GM23338 (cell line): ENCODE measurements around the gene SULT6B1. TPM values are rescaled to one million over a fixed set of nuclear protein-coding genes. Genes with fewer than 3 reads are reported as not detected.

Experiments
- ATAC-seq: fragments of 200-7000 bp; cut with Tn5 transposase; 3 replicates; pipeline ENCODE4 v1.9.1; 2020
- DNase-seq: peaks from one replicate; pipeline ENCODE4 v3.0.0-alpha.2; 2015; ENCODE audit warnings: low spot score
- H2AFZ ChIP-seq: fragments of 200-600 bp; sonication (generic); 2 replicates; pipeline ENCODE4 v1.8.0; 2016; ENCODE audit warnings: antibody characterized with exemption, mild to moderate bottlenecking, moderate library complexity
- H3F3A ChIP-seq: fragments of 200-600 bp; sonication (generic); replicated peaks from 2 replicates; pipeline ENCODE4 v1.8.0; 2017; ENCODE audit warnings: antibody characterized with exemption, mixed run types, low read depth
- H3K27ac ChIP-seq: fragments of 200-600 bp; sonication (generic); 2 replicates; pipeline ENCODE4 v1.6.1; 2016; ENCODE audit warnings: low read depth
- H3K27me3 ChIP-seq: fragments of 200-600 bp; sonication (generic); 2 replicates; pipeline ENCODE4 v1.8.0; 2016; ENCODE audit warnings: mild to moderate bottlenecking, mixed run types, moderate library complexity; ENCODE audit not compliant: insufficient read depth
- H3K36me3 ChIP-seq: fragments of 200-600 bp; sonication (generic); 2 replicates; pipeline ENCODE4 v1.8.0; 2016; ENCODE audit warnings: mild to moderate bottlenecking; ENCODE audit not compliant: insufficient read depth
- H3K4me1 ChIP-seq: fragments of 200-600 bp; sonication (generic); 2 replicates; pipeline ENCODE4 v1.8.0; 2016; ENCODE audit warnings: mild to moderate bottlenecking, moderate library complexity; ENCODE audit not compliant: insufficient read depth
- H3K4me2 ChIP-seq: fragments of 200-600 bp; sonication (generic); 2 replicates; pipeline ENCODE4 v1.7.1; 2017; ENCODE audit warnings: mixed run types
- H3K4me3 ChIP-seq: fragments of 200-600 bp; sonication (generic); 2 replicates; pipeline ENCODE4 v1.6.1; 2016; ENCODE audit warnings: mixed run types
- H3K79me2 ChIP-seq: fragments of 200-600 bp; sonication (generic); replicated peaks from 2 replicates; pipeline ENCODE4 v1.8.0; 2017; ENCODE audit warnings: mild to moderate bottlenecking; ENCODE audit not compliant: insufficient read depth
- H3K9me2 ChIP-seq: fragments of 200-600 bp; sonication (generic); 2 replicates; pipeline ENCODE4 v1.8.0; 2017; ENCODE audit not compliant: insufficient read depth
- H4K20me1 ChIP-seq: fragments of 200-600 bp; sonication (generic); replicated peaks from 2 replicates; pipeline ENCODE4 v1.8.0; 2017; ENCODE audit warnings: mild to moderate bottlenecking; ENCODE audit not compliant: insufficient read depth
- H3K27ac Mint-ChIP-seq: 2 replicates; pipeline ENCODE4 v1.8.0; 2020; ENCODE audit warnings: inconsistent platforms, mild to moderate bottlenecking, moderate library complexity, mixed read lengths
- H3K27me3 Mint-ChIP-seq: 3 replicates; pipeline ENCODE4 v1.8.0; 2022; ENCODE audit warnings: low read depth, mild to moderate bottlenecking, moderate library complexity, mixed read lengths, inconsistent platforms; ENCODE audit not compliant: insufficient read depth, poor library complexity
- H3K36me3 Mint-ChIP-seq: 3 replicates; pipeline ENCODE4 v1.8.0; 2021; ENCODE audit warnings: low read depth, mild to moderate bottlenecking, inconsistent platforms, moderate library complexity, mixed read lengths
- H3K4me1 Mint-ChIP-seq: 3 replicates; pipeline ENCODE4 v1.8.0; 2020; ENCODE audit warnings: mild to moderate bottlenecking, inconsistent platforms, mixed read lengths
- H3K4me3 Mint-ChIP-seq: 3 replicates; pipeline ENCODE4 v1.8.0; 2021; ENCODE audit warnings: moderate library complexity, mild to moderate bottlenecking, inconsistent platforms, mixed read lengths
- H3K9me3 Mint-ChIP-seq: 3 replicates; pipeline ENCODE4 v1.8.0; 2020; ENCODE audit warnings: moderate library complexity, mild to moderate bottlenecking, inconsistent platforms, mixed read lengths
- CREB1 ChIP-seq: fragments of 250-450 bp; sonication (Bioruptor Pico); IDR thresholded peaks from 2 replicates; pipeline ENCODE4 v1.5.0; 2020; ENCODE audit warnings: low read depth, mild to moderate bottlenecking, moderate library complexity
- EZH2 ChIP-seq: fragments of 200-600 bp; sonication (generic); IDR thresholded peaks from one replicate; pipeline ENCODE4 v1.8.0; 2017; ENCODE audit warnings: antibody characterized with exemption, mild to moderate bottlenecking, low read depth; ENCODE audit not compliant: unreplicated experiment
- EZH2phosphoT487 ChIP-seq: fragments of 200-600 bp; sonication (generic); IDR thresholded peaks from one replicate; pipeline ENCODE4 v1.8.1; 2018; ENCODE audit warnings: antibody characterized with exemption; ENCODE audit not compliant: unreplicated experiment
- JUNB ChIP-seq: IDR thresholded peaks from one replicate; pipeline ENCODE4 v1.6.1; 2016; ENCODE audit warnings: antibody characterized with exemption; ENCODE audit not compliant: unreplicated experiment
- NANOG ChIP-seq: IDR thresholded peaks from 2 replicates; pipeline ENCODE4 v1.6.1; 2016; ENCODE audit warnings: antibody characterized with exemption, borderline replicate concordance
- POLR2AphosphoS5 ChIP-seq: IDR thresholded peaks from 2 replicates; pipeline ENCODE4 v1.6.1; 2016; ENCODE audit warnings: antibody characterized with exemption, low read depth
- STAT1 ChIP-seq: IDR thresholded peaks from one replicate; pipeline ENCODE4 v1.6.1; 2016; ENCODE audit warnings: antibody characterized with exemption; ENCODE audit not compliant: unreplicated experiment
- ZNF114 ChIP-seq: fragments of 250-450 bp; sonication (Bioruptor Pico); IDR thresholded peaks from 2 replicates; pipeline ENCODE4 v1.5.0; 2020; ENCODE audit warnings: mild to moderate bottlenecking, moderate library complexity
- ZNF331 ChIP-seq: fragments of 250-450 bp; sonication (Bioruptor Pico); IDR thresholded peaks from 2 replicates; pipeline ENCODE4 v1.5.0; 2020; ENCODE audit warnings: low read depth, mild to moderate bottlenecking, moderate library complexity
- polyA plus RNA-seq: library from polyadenylated mRNA; unstranded; fragments of >200 nt; fragmentation: Nextera tagmentation; extraction: Ambion mirVana; gene quantifications from 2 replicates; pipeline ENCODE4 v1.2.1, GENCODE V29; 2016
- total RNA-seq: library from RNA; depleted of rRNA; stranded (reverse); fragments of >200 nt; shearing (Covaris generic); gene quantifications from 2 replicates; pipeline ENCODE4 v1.2.3, GENCODE V29; 2014
- TF ChIP-seq, protein P1 (sequence below): IDR thresholded peaks from one replicate; pipeline ENCODE4 v1.6.1; 2018; ENCODE audit warnings: antibody characterized with exemption; ENCODE audit not compliant: unreplicated experiment
- TF ChIP-seq, protein P2 (sequence below): IDR thresholded peaks from 2 replicates; pipeline ENCODE4 v1.6.1; 2016; ENCODE audit warnings: antibody characterized with exemption
- TF ChIP-seq, protein P3 (sequence below): fragments of 250-450 bp; sonication (Bioruptor Pico); IDR thresholded peaks from 2 replicates; pipeline ENCODE4 v1.5.0; 2020; ENCODE audit warnings: mild to moderate bottlenecking, moderate library complexity
- TF ChIP-seq, protein P4 (sequence below), 2 experiments: fragments of 200-600 bp in 1 of 2; sonication (generic) in 1 of 2; conservative IDR thresholded peaks; 2 replicates each; pipeline versions ENCODE4 v1.5.1 to v1.6.1; 2016 to 2017; ENCODE audit warnings: antibody characterized with exemption in 2 of 2, low read depth in 2 of 2, mild to moderate bottlenecking in 2 of 2, moderate library complexity in 1 of 2

SULT6B1 gene
- total and polyA plus RNA-seq, 2 experiments from 2014 or later = not detected

DNA sequence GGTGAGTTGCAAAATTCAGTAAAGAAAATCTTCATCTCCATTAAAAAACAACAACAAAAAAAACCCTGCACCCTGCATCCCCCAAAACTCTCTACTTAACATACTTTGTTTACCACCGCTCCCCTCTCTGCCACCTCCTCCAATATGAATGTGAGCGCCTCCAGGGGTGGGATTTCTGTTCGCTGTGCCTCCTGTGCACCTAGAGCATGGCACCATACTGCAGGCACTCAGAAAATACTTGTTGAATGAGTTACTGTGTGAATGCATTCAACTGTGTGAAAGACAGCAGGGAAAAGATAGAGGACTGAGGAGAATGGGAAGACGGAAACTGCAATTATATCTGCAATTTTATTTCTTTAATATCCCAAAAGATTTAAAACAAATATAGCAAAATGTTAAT, 38.4 kb upstream of the SULT6B1 start:
- no peak overlapping the region for H2AFZ ChIP-seq
- DNase-seq (peak; percentile 36), ATAC-seq (peak; percentile 27)
- TF ChIP-seq, protein P1, sequence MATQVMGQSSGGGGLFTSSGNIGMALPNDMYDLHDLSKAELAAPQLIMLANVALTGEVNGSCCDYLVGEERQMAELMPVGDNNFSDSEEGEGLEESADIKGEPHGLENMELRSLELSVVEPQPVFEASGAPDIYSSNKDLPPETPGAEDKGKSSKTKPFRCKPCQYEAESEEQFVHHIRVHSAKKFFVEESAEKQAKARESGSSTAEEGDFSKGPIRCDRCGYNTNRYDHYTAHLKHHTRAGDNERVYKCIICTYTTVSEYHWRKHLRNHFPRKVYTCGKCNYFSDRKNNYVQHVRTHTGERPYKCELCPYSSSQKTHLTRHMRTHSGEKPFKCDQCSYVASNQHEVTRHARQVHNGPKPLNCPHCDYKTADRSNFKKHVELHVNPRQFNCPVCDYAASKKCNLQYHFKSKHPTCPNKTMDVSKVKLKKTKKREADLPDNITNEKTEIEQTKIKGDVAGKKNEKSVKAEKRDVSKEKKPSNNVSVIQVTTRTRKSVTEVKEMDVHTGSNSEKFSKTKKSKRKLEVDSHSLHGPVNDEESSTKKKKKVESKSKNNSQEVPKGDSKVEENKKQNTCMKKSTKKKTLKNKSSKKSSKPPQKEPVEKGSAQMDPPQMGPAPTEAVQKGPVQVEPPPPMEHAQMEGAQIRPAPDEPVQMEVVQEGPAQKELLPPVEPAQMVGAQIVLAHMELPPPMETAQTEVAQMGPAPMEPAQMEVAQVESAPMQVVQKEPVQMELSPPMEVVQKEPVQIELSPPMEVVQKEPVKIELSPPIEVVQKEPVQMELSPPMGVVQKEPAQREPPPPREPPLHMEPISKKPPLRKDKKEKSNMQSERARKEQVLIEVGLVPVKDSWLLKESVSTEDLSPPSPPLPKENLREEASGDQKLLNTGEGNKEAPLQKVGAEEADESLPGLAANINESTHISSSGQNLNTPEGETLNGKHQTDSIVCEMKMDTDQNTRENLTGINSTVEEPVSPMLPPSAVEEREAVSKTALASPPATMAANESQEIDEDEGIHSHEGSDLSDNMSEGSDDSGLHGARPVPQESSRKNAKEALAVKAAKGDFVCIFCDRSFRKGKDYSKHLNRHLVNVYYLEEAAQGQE = no peak
- TF ChIP-seq CREB1 (CRISPR knock-in tag) (no peak), EZH2 (no peak), STAT1 (no peak), ZNF331 (CRISPR knock-in tag) (no peak), EZH2phosphoT487 (no peak), POLR2AphosphoS5 (no peak), JUNB (no peak), ZNF114 (CRISPR knock-in tag) (no peak), NANOG (no peak)
- TF ChIP-seq, protein P2, sequence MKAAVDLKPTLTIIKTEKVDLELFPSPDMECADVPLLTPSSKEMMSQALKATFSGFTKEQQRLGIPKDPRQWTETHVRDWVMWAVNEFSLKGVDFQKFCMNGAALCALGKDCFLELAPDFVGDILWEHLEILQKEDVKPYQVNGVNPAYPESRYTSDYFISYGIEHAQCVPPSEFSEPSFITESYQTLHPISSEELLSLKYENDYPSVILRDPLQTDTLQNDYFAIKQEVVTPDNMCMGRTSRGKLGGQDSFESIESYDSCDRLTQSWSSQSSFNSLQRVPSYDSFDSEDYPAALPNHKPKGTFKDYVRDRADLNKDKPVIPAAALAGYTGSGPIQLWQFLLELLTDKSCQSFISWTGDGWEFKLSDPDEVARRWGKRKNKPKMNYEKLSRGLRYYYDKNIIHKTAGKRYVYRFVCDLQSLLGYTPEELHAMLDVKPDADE = no peak
- TF ChIP-seq, protein P3, sequence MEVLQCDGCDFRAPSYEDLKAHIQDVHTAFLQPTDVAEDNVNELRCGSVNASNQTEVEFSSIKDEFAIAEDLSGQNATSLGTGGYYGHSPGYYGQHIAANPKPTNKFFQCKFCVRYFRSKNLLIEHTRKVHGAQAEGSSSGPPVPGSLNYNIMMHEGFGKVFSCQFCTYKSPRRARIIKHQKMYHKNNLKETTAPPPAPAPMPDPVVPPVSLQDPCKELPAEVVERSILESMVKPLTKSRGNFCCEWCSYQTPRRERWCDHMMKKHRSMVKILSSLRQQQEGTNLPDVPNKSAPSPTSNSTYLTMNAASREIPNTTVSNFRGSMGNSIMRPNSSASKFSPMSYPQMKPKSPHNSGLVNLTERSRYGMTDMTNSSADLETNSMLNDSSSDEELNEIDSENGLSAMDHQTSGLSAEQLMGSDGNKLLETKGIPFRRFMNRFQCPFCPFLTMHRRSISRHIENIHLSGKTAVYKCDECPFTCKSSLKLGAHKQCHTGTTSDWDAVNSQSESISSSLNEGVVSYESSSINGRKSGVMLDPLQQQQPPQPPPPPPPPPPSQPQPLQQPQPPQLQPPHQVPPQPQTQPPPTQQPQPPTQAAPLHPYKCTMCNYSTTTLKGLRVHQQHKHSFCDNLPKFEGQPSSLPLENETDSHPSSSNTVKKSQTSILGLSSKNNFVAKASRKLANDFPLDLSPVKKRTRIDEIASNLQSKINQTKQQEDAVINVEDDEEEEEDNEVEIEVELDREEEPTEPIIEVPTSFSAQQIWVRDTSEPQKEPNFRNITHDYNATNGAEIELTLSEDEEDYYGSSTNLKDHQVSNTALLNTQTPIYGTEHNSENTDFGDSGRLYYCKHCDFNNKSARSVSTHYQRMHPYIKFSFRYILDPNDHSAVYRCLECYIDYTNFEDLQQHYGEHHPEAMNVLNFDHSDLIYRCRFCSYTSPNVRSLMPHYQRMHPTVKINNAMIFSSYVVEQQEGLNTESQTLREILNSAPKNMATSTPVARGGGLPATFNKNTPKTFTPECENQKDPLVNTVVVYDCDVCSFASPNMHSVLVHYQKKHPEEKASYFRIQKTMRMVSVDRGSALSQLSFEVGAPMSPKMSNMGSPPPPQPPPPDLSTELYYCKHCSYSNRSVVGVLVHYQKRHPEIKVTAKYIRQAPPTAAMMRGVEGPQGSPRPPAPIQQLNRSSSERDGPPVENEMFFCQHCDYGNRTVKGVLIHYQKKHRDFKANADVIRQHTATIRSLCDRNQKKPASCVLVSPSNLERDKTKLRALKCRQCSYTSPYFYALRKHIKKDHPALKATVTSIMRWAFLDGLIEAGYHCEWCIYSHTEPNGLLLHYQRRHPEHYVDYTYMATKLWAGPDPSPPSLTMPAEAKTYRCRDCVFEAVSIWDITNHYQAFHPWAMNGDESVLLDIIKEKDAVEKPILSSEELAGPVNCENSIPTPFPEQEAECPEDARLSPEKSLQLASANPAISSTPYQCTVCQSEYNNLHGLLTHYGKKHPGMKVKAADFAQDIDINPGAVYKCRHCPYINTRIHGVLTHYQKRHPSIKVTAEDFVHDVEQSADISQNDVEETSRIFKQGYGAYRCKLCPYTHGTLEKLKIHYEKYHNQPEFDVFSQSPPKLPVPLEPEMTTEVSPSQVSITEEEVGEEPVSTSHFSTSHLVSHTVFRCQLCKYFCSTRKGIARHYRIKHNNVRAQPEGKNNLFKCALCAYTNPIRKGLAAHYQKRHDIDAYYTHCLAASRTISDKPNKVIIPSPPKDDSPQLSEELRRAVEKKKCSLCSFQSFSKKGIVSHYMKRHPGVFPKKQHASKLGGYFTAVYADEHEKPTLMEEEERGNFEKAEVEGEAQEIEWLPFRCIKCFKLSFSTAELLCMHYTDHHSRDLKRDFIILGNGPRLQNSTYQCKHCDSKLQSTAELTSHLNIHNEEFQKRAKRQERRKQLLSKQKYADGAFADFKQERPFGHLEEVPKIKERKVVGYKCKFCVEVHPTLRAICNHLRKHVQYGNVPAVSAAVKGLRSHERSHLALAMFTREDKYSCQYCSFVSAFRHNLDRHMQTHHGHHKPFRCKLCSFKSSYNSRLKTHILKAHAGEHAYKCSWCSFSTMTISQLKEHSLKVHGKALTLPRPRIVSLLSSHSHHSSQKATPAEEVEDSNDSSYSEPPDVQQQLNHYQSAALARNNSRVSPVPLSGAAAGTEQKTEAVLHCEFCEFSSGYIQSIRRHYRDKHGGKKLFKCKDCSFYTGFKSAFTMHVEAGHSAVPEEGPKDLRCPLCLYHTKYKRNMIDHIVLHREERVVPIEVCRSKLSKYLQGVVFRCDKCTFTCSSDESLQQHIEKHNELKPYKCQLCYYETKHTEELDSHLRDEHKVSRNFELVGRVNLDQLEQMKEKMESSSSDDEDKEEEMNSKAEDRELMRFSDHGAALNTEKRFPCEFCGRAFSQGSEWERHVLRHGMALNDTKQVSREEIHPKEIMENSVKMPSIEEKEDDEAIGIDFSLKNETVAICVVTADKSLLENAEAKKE (CRISPR knock-in tag) = no peak
- TF ChIP-seq, protein P4, sequence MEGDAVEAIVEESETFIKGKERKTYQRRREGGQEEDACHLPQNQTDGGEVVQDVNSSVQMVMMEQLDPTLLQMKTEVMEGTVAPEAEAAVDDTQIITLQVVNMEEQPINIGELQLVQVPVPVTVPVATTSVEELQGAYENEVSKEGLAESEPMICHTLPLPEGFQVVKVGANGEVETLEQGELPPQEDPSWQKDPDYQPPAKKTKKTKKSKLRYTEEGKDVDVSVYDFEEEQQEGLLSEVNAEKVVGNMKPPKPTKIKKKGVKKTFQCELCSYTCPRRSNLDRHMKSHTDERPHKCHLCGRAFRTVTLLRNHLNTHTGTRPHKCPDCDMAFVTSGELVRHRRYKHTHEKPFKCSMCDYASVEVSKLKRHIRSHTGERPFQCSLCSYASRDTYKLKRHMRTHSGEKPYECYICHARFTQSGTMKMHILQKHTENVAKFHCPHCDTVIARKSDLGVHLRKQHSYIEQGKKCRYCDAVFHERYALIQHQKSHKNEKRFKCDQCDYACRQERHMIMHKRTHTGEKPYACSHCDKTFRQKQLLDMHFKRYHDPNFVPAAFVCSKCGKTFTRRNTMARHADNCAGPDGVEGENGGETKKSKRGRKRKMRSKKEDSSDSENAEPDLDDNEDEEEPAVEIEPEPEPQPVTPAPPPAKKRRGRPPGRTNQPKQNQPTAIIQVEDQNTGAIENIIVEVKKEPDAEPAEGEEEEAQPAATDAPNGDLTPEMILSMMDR (conservative IDR thresholded peaks at IDR 0.05; ENCODE audit: low read depth in 2 of 2) = no peak
- Mint-ChIP-seq H3K9me3 (no peaks in the 10 kb centered on the region), H3K4me1 (peaks cover 45% of the 10 kb centered on the region), H3K4me3 (peak overlapping the region; percentile 68), H3K27me3 (no peaks in the 10 kb centered on the region), H3K27ac (peak overlapping the region; percentile 91), H3K36me3 (peaks cover 63% of the 10 kb centered on the region)
- peaks cover 27% of the 10 kb centered on the region for H3K36me3 ChIP-seq
- no peaks in the 10 kb centered on the region for H3K27me3 ChIP-seq
- peaks cover 22% of the 10 kb centered on the region for H3F3A ChIP-seq
- peak overlapping the region; percentile 99 for H3K27ac ChIP-seq
- peak overlapping the region; percentile 57 for H3K4me3 ChIP-seq
- H3K4me2 ChIP-seq = peak overlapping the region; percentile 83
- peaks cover 17% of the 10 kb centered on the region; the same call in 1 of the 2 replicates for H4K20me1 ChIP-seq
- peaks cover 63% of the 10 kb centered on the region for H3K4me1 ChIP-seq
- H3K9me2 ChIP-seq = no peaks in the 10 kb centered on the region
- H3K79me2 ChIP-seq = peaks cover 93% of the 10 kb centered on the region
